GM18502 (cell line): ENCODE results near the gene SND1.

Experiments
- ATAC-seq: cut with Tn5 transposase; IDR thresholded peaks from one replicate; pipeline ENCODE4 v1.9.1; 2021; ENCODE audit warnings: mild to moderate bottlenecking; ENCODE audit not compliant: unreplicated experiment, poor library complexity

Gene SND1

GRCh38 chr7:128045766-128046165, 393.8 kb downstream of the SND1 start:
- ATAC-seq: no peak

- ATAC-seq: no peak
Measured at GRCh38 chr7:128052404-128052803, 400.4 kb downstream of the SND1 start.

GRCh38 chr7:128053023-128053422, 401.0 kb downstream of the SND1 start:
- ATAC-seq: no peak

- ATAC-seq: no peak
Measured at GRCh38 chr7:128053991-128054390, 402.0 kb downstream of the SND1 start.

GRCh38 chr7:128054511-128054910, 402.5 kb downstream of the SND1 start:
- no peak for ATAC-seq

- no peak for ATAC-seq
Measured at GRCh38 chr7:128055637-128056036, 403.6 kb downstream of the SND1 start.

- no peak for ATAC-seq
Measured at GRCh38 chr7:128056901-128057300, 404.9 kb downstream of the SND1 start.

- no peak for ATAC-seq
Measured at GRCh38 chr7:128057909-128058308, 405.9 kb downstream of the SND1 start.

- no peak for ATAC-seq
Measured at GRCh38 chr7:128059143-128059988, 407.4 kb downstream of the SND1 start.

GRCh38 chr7:128060018-128060417, 408.0 kb downstream of the SND1 start:
- ATAC-seq: no peak

GRCh38 chr7:128063088-128063487, 411.1 kb downstream of the SND1 start:
- ATAC-seq: no peak

GRCh38 chr7:128065872-128066271, 413.9 kb downstream of the SND1 start:
- ATAC-seq: no peak

- no peak for ATAC-seq
Measured at GRCh38 chr7:128066395-128066794, 414.4 kb downstream of the SND1 start.

- ATAC-seq: no peak
Measured at GRCh38 chr7:128066858-128067257, 414.9 kb downstream of the SND1 start.

GRCh38 chr7:128067983-128068382, 416.0 kb downstream of the SND1 start:
- ATAC-seq: no peak

- ATAC-seq: no peak
Measured at GRCh38 chr7:128068785-128069184, 416.8 kb downstream of the SND1 start.

GRCh38 chr7:128069373-128070364, 417.7 kb downstream of the SND1 start:
- ATAC-seq: no peak

GRCh38 chr7:128071376-128071775, 419.4 kb downstream of the SND1 start:
- no peak for ATAC-seq

- no peak for ATAC-seq
Measured at GRCh38 chr7:128071801-128072200, 419.8 kb downstream of the SND1 start.

GRCh38 chr7:128073671-128074310, 421.8 kb downstream of the SND1 start:
- no peak for ATAC-seq

GRCh38 chr7:128074336-128074735, 422.3 kb downstream of the SND1 start:
- ATAC-seq: no peak
